GM19023 (cell line): ENCODE data around the gene IL5RA.
A peak's percentile ranks its signal among the peaks of the same experiment; 100 is the strongest.

Source experiments
- ATAC-seq: cut with Tn5 transposase; IDR thresholded peaks from one replicate; pipeline ENCODE4 v1.9.1; 2021; ENCODE audit warnings: mild to moderate bottlenecking, moderate library complexity; ENCODE audit not compliant: unreplicated experiment

IL5RA gene

GRCh38 chr3:3110299-3110630 lies at the start of gene IL5RA:
IL5RA (minus strand) TSS chr3:3110374; CDS start chr3:3104984, 5,390 bp downstream.
- peak; percentile 46 for ATAC-seq

- no peak for ATAC-seq
Observed at GRCh38 chr3:3157484-3157883, 47.3 kb upstream of the IL5RA start.

- no peak for ATAC-seq
Observed at GRCh38 chr3:3154879-3155610, 44.9 kb upstream of the IL5RA start.

- ATAC-seq: no peak
Observed at GRCh38 chr3:3151513-3151912, 41.3 kb upstream of the IL5RA start.

- no peak for ATAC-seq
Observed at GRCh38 chr3:3149560-3149959, 39.4 kb upstream of the IL5RA start.

- ATAC-seq: no peak
Observed at GRCh38 chr3:3145831-3146230, 35.7 kb upstream of the IL5RA start.

- no peak for ATAC-seq
Observed at GRCh38 chr3:3141939-3142338, 31.8 kb upstream of the IL5RA start.

GRCh38 chr3:3137526-3137925 lies 27.4 kb upstream of the IL5RA start:
- no peak for ATAC-seq

GRCh38 chr3:3134750-3135448 lies 24.7 kb upstream of the IL5RA start:
- ATAC-seq: no peak

- no peak for ATAC-seq
Observed at GRCh38 chr3:3133500-3133899, 23.3 kb upstream of the IL5RA start.

- ATAC-seq: no peak
Observed at GRCh38 chr3:3129579-3129978, 19.4 kb upstream of the IL5RA start.

- peak; percentile 11 for ATAC-seq
Observed at GRCh38 chr3:3127432-3128010, 17.3 kb upstream of the IL5RA start.

GRCh38 chr3:3126477-3127431 lies 16.6 kb upstream of the IL5RA start, which contains the start of gene TRNT1:
TRNT1 (plus strand) TSS chr3:3126940; CDS start chr3:3129041, 2,101 bp downstream.
- peak; percentile 97 for ATAC-seq

- ATAC-seq: no peak
Observed at GRCh38 chr3:3125977-3126376, 15.8 kb upstream of the IL5RA start.

- ATAC-seq: no peak
Observed at GRCh38 chr3:3119393-3119851, 9.2 kb upstream of the IL5RA start.

- no peak for ATAC-seq
Observed at GRCh38 chr3:3117651-3118050, 7.5 kb upstream of the IL5RA start.

- ATAC-seq: no peak
Observed at GRCh38 chr3:3113042-3113709, 3.0 kb upstream of the IL5RA start.

GRCh38 chr3:3110749-3111361 lies 681 bp upstream of the IL5RA start:
- no peak for ATAC-seq

- ATAC-seq: peak; percentile 63
Observed at GRCh38 chr3:3109407-3110298, 521 bp downstream of the IL5RA start.
